HG03060 (cell line): ENCODE data around the gene FREM2.

ENCODE experiments used
- ATAC-seq: cut with Tn5 transposase; IDR thresholded peaks from one replicate; pipeline ENCODE4 v1.9.1; 2021; ENCODE audit warnings: low read depth, moderate number of reproducible peaks; ENCODE audit not compliant: unreplicated experiment

FREM2 gene

GRCh38 chr13:38821770-38822551 is 135.1 kb downstream of the FREM2 start:
- no peak for ATAC-seq

- peak; percentile 38 for ATAC-seq
Measured at GRCh38 chr13:38824342-38824741, 137.5 kb downstream of the FREM2 start.

GRCh38 chr13:38826182-38826813 is 139.4 kb downstream of the FREM2 start:
- no peak for ATAC-seq

GRCh38 chr13:38830442-38831045 is 143.7 kb downstream of the FREM2 start:
- ATAC-seq, result no peak

- ATAC-seq, result no peak
Measured at GRCh38 chr13:38844581-38844980, 157.7 kb downstream of the FREM2 start.

GRCh38 chr13:38848360-38848759 is 161.5 kb downstream of the FREM2 start:
- no peak for ATAC-seq

GRCh38 chr13:38849315-38849714 is 162.4 kb downstream of the FREM2 start:
- no peak for ATAC-seq

GRCh38 chr13:38850868-38851626 is 164.2 kb downstream of the FREM2 start:
- ATAC-seq, result no peak

- no peak for ATAC-seq
Measured at GRCh38 chr13:38854226-38854625, 167.3 kb downstream of the FREM2 start.

GRCh38 chr13:38856065-38856464 is 169.2 kb downstream of the FREM2 start:
- no peak for ATAC-seq

- ATAC-seq, result no peak
Measured at GRCh38 chr13:38862443-38862842, 175.6 kb downstream of the FREM2 start.

GRCh38 chr13:38863536-38863935 is 176.7 kb downstream of the FREM2 start:
- ATAC-seq, result no peak

- no peak for ATAC-seq
Measured at GRCh38 chr13:38866649-38867048, 179.8 kb downstream of the FREM2 start.

GRCh38 chr13:38868399-38868798 is 181.5 kb downstream of the FREM2 start:
- no peak for ATAC-seq

- no peak for ATAC-seq
Measured at GRCh38 chr13:38868870-38869269, 182.0 kb downstream of the FREM2 start.

GRCh38 chr13:38871275-38871674 is 184.4 kb downstream of the FREM2 start:
- no peak for ATAC-seq

GRCh38 chr13:38872693-38873092 is 185.8 kb downstream of the FREM2 start:
- no peak for ATAC-seq

- ATAC-seq, result no peak
Measured at GRCh38 chr13:38875186-38875875, 188.5 kb downstream of the FREM2 start.

GRCh38 chr13:38879278-38879677 is 192.4 kb downstream of the FREM2 start:
- no peak for ATAC-seq

GRCh38 chr13:38879786-38880185 is 192.9 kb downstream of the FREM2 start:
- ATAC-seq, result no peak
